Measurements from ENCODE around the gene ITPR2. TPM values are rescaled to one million over a fixed set of nuclear protein-coding genes. Genes with fewer than 3 reads are reported as not detected.
"Not testable (repeated sequence)": the region's sequence is repeated elsewhere in the genome, so short reads cannot be mapped to it uniquely, and the experiment has no call there.

ITPR2 gene
- total and polyA plus RNA-seq, 2 donors: 8.8 to 34.0 TPM

GRCh38 chr12:26729137-26729671 lies 103.8 kb downstream of the ITPR2 start:
- H3K4me1 ChIP-seq (ENCODE audit: control insufficient read depth in 2 of 2, insufficient read depth in 2 of 2, low read length in 2 of 2): peaks cover 12 to 18% of the 10 kb centered on the region in 2 donors
- not testable (repeated sequence) for H3K4me3 ChIP-seq (ENCODE audit: low read length in 2 of 2); H3K27ac ChIP-seq (ENCODE audit: low read depth in 1 of 2, low read length in 1 of 2); H3K27me3 ChIP-seq (ENCODE audit: control insufficient read depth in 2 of 2, insufficient read depth in 1 of 2, low read length in 1 of 2); H3K9me3 ChIP-seq (ENCODE audit: control insufficient read depth in 2 of 2, insufficient read depth in 1 of 2, low read length in 1 of 2); H3K36me3 ChIP-seq (ENCODE audit: control insufficient read depth in 2 of 2, insufficient read depth in 2 of 2, low read length in 1 of 2); DNase-seq (ENCODE audit: low read depth in 6 of 9, low spot score in 9 of 9)
- 73% methylated on average over 1 of the region's 1 CpG for WGBS

GRCh38 chr12:26728205-26729050 lies 104.6 kb downstream of the ITPR2 start:
- Histone ChIP-seq H3K9me3 (ENCODE audit: control insufficient read depth in 2 of 2, insufficient read depth in 1 of 2, low read length in 1 of 2) (no peaks in the 10 kb centered on the region), H3K4me1 (ENCODE audit: control insufficient read depth in 2 of 2, insufficient read depth in 2 of 2, low read length in 2 of 2) (peaks cover 12 to 18% of the 10 kb centered on the region in 2 donors), H3K27ac (ENCODE audit: low read depth in 1 of 2, low read length in 1 of 2) (no peak overlapping the region), H3K4me3 (ENCODE audit: low read length in 2 of 2) (no peak overlapping the region), H3K27me3 (ENCODE audit: control insufficient read depth in 2 of 2, insufficient read depth in 1 of 2, low read length in 1 of 2) (no peaks in the 10 kb centered on the region), H3K36me3 (ENCODE audit: control insufficient read depth in 2 of 2, insufficient read depth in 2 of 2, low read length in 1 of 2) (peaks cover 0 to 16% of the 10 kb centered on the region in 2 donors)
- DNase-seq (ENCODE audit: low read depth in 6 of 9, low spot score in 9 of 9): no peak
- WGBS: 91% methylated on average over 5 of the region's 5 CpGs

- Histone ChIP-seq H3K4me3 (ENCODE audit: low read length in 2 of 2) (no peak overlapping the region), H3K27me3 (ENCODE audit: control insufficient read depth in 2 of 2, insufficient read depth in 1 of 2, low read length in 1 of 2) (no peaks in the 10 kb centered on the region), H3K27ac (ENCODE audit: low read depth in 1 of 2, low read length in 1 of 2) (no peak overlapping the region), H3K36me3 (ENCODE audit: control insufficient read depth in 2 of 2, insufficient read depth in 2 of 2, low read length in 1 of 2) (peaks cover 1 to 21% of the 10 kb centered on the region in 2 donors), H3K9me3 (ENCODE audit: control insufficient read depth in 2 of 2, insufficient read depth in 1 of 2, low read length in 1 of 2) (no peaks in the 10 kb centered on the region), H3K4me1 (ENCODE audit: control insufficient read depth in 2 of 2, insufficient read depth in 2 of 2, low read length in 2 of 2) (peaks cover 11 to 13% of the 10 kb centered on the region in 2 donors)
- no peak for DNase-seq (ENCODE audit: low read depth in 6 of 9, low spot score in 9 of 9)
- WGBS: 92% methylated on average over 13 of the region's 13 CpGs
These were observed 105.4 kb downstream of the ITPR2 start for GRCh38 chr12:26727482-26728204.

- H3K4me3 ChIP-seq (ENCODE audit: low read length in 2 of 2): no peak overlapping the region
- no peaks in the 10 kb centered on the region for H3K27me3 ChIP-seq (ENCODE audit: control insufficient read depth in 2 of 2, insufficient read depth in 1 of 2, low read length in 1 of 2)
- WGBS: 94% methylated on average over 2 of the region's 2 CpGs
- H3K27ac ChIP-seq (ENCODE audit: low read depth in 1 of 2, low read length in 1 of 2): no peak overlapping the region
- H3K36me3 ChIP-seq (ENCODE audit: control insufficient read depth in 2 of 2, insufficient read depth in 2 of 2, low read length in 1 of 2): peaks cover 2 to 27% of the 10 kb centered on the region in 2 donors
- peaks cover 4 to 8% of the 10 kb centered on the region in 2 donors for H3K4me1 ChIP-seq (ENCODE audit: control insufficient read depth in 2 of 2, insufficient read depth in 2 of 2, low read length in 2 of 2)
- DNase-seq (ENCODE audit: low read depth in 6 of 9, low spot score in 9 of 9): no peak
- no peaks in the 10 kb centered on the region for H3K9me3 ChIP-seq (ENCODE audit: control insufficient read depth in 2 of 2, insufficient read depth in 1 of 2, low read length in 1 of 2)
These were observed 106.0 kb downstream of the ITPR2 start for GRCh38 chr12:26726956-26727355.

- no peak for DNase-seq (ENCODE audit: low read depth in 6 of 9, low spot score in 9 of 9)
- no peak overlapping the region for H3K27ac ChIP-seq (ENCODE audit: low read depth in 1 of 2, low read length in 1 of 2)
- WGBS: 98% methylated on average over 2 of the region's 2 CpGs
These were observed 107.6 kb downstream of the ITPR2 start for GRCh38 chr12:26725276-26725916.

GRCh38 chr12:26724309-26724702 lies 108.7 kb downstream of the ITPR2 start:
- DNase-seq (ENCODE audit: low read depth in 6 of 9, low spot score in 9 of 9): no peak
- WGBS: 80% methylated on average over 4 of the region's 4 CpGs

More at GRCh38 chr12:26725276-26725916, 107.6 kb downstream of the ITPR2 start:
- Histone ChIP-seq H3K4me3 (ENCODE audit: low read length in 2 of 2) (no peak overlapping the region), H3K36me3 (ENCODE audit: control insufficient read depth in 2 of 2, insufficient read depth in 2 of 2, low read length in 1 of 2) (peaks cover 2 to 31% of the 10 kb centered on the region in 2 donors), H3K4me1 (ENCODE audit: control insufficient read depth in 2 of 2, insufficient read depth in 2 of 2, low read length in 2 of 2) (peaks cover 0 to 2% of the 10 kb centered on the region in 2 donors), H3K27me3 (ENCODE audit: control insufficient read depth in 2 of 2, insufficient read depth in 1 of 2, low read length in 1 of 2) (no peaks in the 10 kb centered on the region), H3K9me3 (ENCODE audit: control insufficient read depth in 2 of 2, insufficient read depth in 1 of 2, low read length in 1 of 2) (no peaks in the 10 kb centered on the region)

GRCh38 chr12:26723379-26724308 lies 109.3 kb downstream of the ITPR2 start:
- H3K4me1 ChIP-seq (ENCODE audit: control insufficient read depth in 2 of 2, insufficient read depth in 2 of 2, low read length in 2 of 2): no peaks in the 10 kb centered on the region
- H3K36me3 ChIP-seq (ENCODE audit: control insufficient read depth in 2 of 2, insufficient read depth in 2 of 2, low read length in 1 of 2): peaks cover 2 to 39% of the 10 kb centered on the region in 2 donors
- no peak overlapping the region for H3K4me3 ChIP-seq (ENCODE audit: low read length in 2 of 2)
- H3K9me3 ChIP-seq (ENCODE audit: control insufficient read depth in 2 of 2, insufficient read depth in 1 of 2, low read length in 1 of 2): no peaks in the 10 kb centered on the region
- H3K27me3 ChIP-seq (ENCODE audit: control insufficient read depth in 2 of 2, insufficient read depth in 1 of 2, low read length in 1 of 2): no peaks in the 10 kb centered on the region
- H3K27ac ChIP-seq (ENCODE audit: low read depth in 1 of 2, low read length in 1 of 2): no peak overlapping the region
- WGBS: 96% methylated on average over 8 of the region's 8 CpGs
- no peak for DNase-seq (ENCODE audit: low read depth in 6 of 9, low spot score in 9 of 9)

More at GRCh38 chr12:26724309-26724702, 108.7 kb downstream of the ITPR2 start:
- H3K4me1 ChIP-seq (ENCODE audit: control insufficient read depth in 2 of 2, insufficient read depth in 2 of 2, low read length in 2 of 2): no peaks in the 10 kb centered on the region
- H3K27ac ChIP-seq (ENCODE audit: low read depth in 1 of 2, low read length in 1 of 2): no peak overlapping the region
- peaks cover 2 to 36% of the 10 kb centered on the region in 2 donors for H3K36me3 ChIP-seq (ENCODE audit: control insufficient read depth in 2 of 2, insufficient read depth in 2 of 2, low read length in 1 of 2)
- no peaks in the 10 kb centered on the region for H3K9me3 ChIP-seq (ENCODE audit: control insufficient read depth in 2 of 2, insufficient read depth in 1 of 2, low read length in 1 of 2)
- H3K27me3 ChIP-seq (ENCODE audit: control insufficient read depth in 2 of 2, insufficient read depth in 1 of 2, low read length in 1 of 2): no peaks in the 10 kb centered on the region
- no peak overlapping the region for H3K4me3 ChIP-seq (ENCODE audit: low read length in 2 of 2)

GRCh38 chr12:26721800-26722199 lies 111.2 kb downstream of the ITPR2 start:
- WGBS: 87% methylated on average over 2 of the region's 2 CpGs
- Histone ChIP-seq H3K36me3 (ENCODE audit: control insufficient read depth in 2 of 2, insufficient read depth in 2 of 2, low read length in 1 of 2) (peaks cover 5 to 45% of the 10 kb centered on the region in 2 donors), H3K4me3 (ENCODE audit: low read length in 2 of 2) (no peak overlapping the region), H3K9me3 (ENCODE audit: control insufficient read depth in 2 of 2, insufficient read depth in 1 of 2, low read length in 1 of 2) (no peaks in the 10 kb centered on the region), H3K4me1 (ENCODE audit: control insufficient read depth in 2 of 2, insufficient read depth in 2 of 2, low read length in 2 of 2) (no peaks in the 10 kb centered on the region), H3K27me3 (ENCODE audit: control insufficient read depth in 2 of 2, insufficient read depth in 1 of 2, low read length in 1 of 2) (no peaks in the 10 kb centered on the region), H3K27ac (ENCODE audit: low read depth in 1 of 2, low read length in 1 of 2) (no peak overlapping the region)
- no peak for DNase-seq (ENCODE audit: low read depth in 6 of 9, low spot score in 9 of 9)

Data from thymus (tissue), 11 donors.